ENCODE data around the gene TTBK1.
A peak's percentile ranks its signal among the peaks of the same experiment; 100 is the strongest.

The TTBK1 gene

GRCh38 chr6:43334466-43335095, 91.3 kb downstream of the TTBK1 start:
- H3K27ac ChIP-seq: no peak overlapping the region

GRCh38 chr6:43335469-43335868, 92.2 kb downstream of the TTBK1 start:
- no peak for TF ChIP-seq ZFX (IDR thresholded peaks at IDR 0.05)
- TF ChIP-seq, protein P1, sequence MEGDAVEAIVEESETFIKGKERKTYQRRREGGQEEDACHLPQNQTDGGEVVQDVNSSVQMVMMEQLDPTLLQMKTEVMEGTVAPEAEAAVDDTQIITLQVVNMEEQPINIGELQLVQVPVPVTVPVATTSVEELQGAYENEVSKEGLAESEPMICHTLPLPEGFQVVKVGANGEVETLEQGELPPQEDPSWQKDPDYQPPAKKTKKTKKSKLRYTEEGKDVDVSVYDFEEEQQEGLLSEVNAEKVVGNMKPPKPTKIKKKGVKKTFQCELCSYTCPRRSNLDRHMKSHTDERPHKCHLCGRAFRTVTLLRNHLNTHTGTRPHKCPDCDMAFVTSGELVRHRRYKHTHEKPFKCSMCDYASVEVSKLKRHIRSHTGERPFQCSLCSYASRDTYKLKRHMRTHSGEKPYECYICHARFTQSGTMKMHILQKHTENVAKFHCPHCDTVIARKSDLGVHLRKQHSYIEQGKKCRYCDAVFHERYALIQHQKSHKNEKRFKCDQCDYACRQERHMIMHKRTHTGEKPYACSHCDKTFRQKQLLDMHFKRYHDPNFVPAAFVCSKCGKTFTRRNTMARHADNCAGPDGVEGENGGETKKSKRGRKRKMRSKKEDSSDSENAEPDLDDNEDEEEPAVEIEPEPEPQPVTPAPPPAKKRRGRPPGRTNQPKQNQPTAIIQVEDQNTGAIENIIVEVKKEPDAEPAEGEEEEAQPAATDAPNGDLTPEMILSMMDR (conservative IDR thresholded peaks at IDR 0.05): no peak
- H3K27ac ChIP-seq: peak overlapping the region; percentile 68; the same call in 1 of the 2 replicates

More at GRCh38 chr6:43334466-43335095, 91.3 kb downstream of the TTBK1 start:
- TF ChIP-seq ZFX (IDR thresholded peaks at IDR 0.05): no peak
- TF ChIP-seq, protein P1 (conservative IDR thresholded peaks at IDR 0.05): peak; percentile 79

DNA sequence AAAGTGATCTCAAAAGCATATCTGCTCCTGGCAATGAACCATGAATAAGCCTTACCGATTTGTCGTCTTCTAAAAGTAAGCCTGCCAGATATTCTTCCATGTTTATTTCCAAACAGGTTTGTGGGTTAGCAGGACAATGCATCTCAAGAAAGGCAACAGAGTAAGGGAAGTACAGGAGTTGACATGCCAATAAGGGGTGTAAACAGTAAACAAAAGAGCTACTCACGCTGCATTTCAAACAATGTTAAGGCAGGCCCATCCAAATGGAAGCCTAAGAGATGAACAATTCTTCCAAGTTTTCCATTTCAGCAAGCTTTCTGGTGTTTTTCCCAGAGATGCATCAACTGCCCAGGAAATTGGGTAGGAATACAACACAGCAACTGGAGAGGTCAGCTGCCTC, 93.1 kb downstream of the TTBK1 start:
- peak overlapping the region; percentile 37; the same call in 1 of the 2 replicates for H3K27ac ChIP-seq
- TF ChIP-seq, protein P1 (conservative IDR thresholded peaks at IDR 0.05): no peak
- no peak for TF ChIP-seq ZFX (IDR thresholded peaks at IDR 0.05)
